Endothelial cell (in vitro differentiated cells): Measurements from ENCODE around the gene PLCXD3. TPM values are rescaled to one million over a fixed set of nuclear protein-coding genes. Genes with fewer than 3 reads are reported as not detected.

ENCODE experiments used
- DNase-seq: peaks from one replicate; pipeline ENCODE4 v3.0.0; 2021; ENCODE audit warnings: low spot score
- H3K27ac Mint-ChIP-seq: one replicate; pipeline ENCODE4 v1.8.0; 2021; ENCODE audit warnings: mixed read lengths, inconsistent platforms; ENCODE audit not compliant: unreplicated experiment
- H3K27me3 Mint-ChIP-seq: one replicate; pipeline ENCODE4 v1.8.0; 2021; ENCODE audit warnings: mild to moderate bottlenecking, moderate library complexity, mixed read lengths, inconsistent platforms; ENCODE audit not compliant: unreplicated experiment
- H3K36me3 Mint-ChIP-seq: one replicate; pipeline ENCODE4 v1.8.0; 2021; ENCODE audit warnings: mild to moderate bottlenecking, low read depth, mixed read lengths, inconsistent platforms; ENCODE audit not compliant: unreplicated experiment
- H3K4me1 Mint-ChIP-seq: one replicate; pipeline ENCODE4 v1.8.0; 2021; ENCODE audit warnings: mild to moderate bottlenecking, mixed read lengths, inconsistent platforms; ENCODE audit not compliant: unreplicated experiment
- H3K4me3 Mint-ChIP-seq: one replicate; pipeline ENCODE4 v1.8.0; 2021; ENCODE audit warnings: mild to moderate bottlenecking, mixed read lengths, inconsistent platforms; ENCODE audit not compliant: unreplicated experiment
- H3K9me3 Mint-ChIP-seq: one replicate; pipeline ENCODE4 v1.8.0; 2021; ENCODE audit warnings: mixed read lengths, inconsistent platforms; ENCODE audit not compliant: unreplicated experiment
- CTCF ChIP-seq: fragments of 200-600 bp; sonication (generic); IDR thresholded peaks from one replicate; pipeline ENCODE4 v1.5.0; 2021; ENCODE audit warnings: antibody characterized with exemption; ENCODE audit not compliant: unreplicated experiment
- total RNA-seq: library from RNA; stranded (reverse); fragmentation: NEBNext Ultra II Directional; extraction: Animal tissue kit (Norgen Biotek cat#: 25700); gene quantifications from one replicate; pipeline ENCODE4 v1.2.1, GENCODE V29; 2021; ENCODE audit not compliant: unreplicated experiment

The PLCXD3 gene
- total RNA-seq, 1 donor from 2014 or later = 0.26 TPM

- H3K27ac Mint-ChIP-seq = no peak overlapping the region
- H3K4me1 Mint-ChIP-seq = no peaks in the 10 kb centered on the region
- H3K27me3 Mint-ChIP-seq = no peaks in the 10 kb centered on the region
- H3K4me3 Mint-ChIP-seq = no peak overlapping the region
- no peak for TF ChIP-seq CTCF
- H3K9me3 Mint-ChIP-seq = no peaks in the 10 kb centered on the region
- DNase-seq = no peak
- no peaks in the 10 kb centered on the region for H3K36me3 Mint-ChIP-seq
Measured at GRCh38 chr5:41371738-41372137, 138.7 kb downstream of the PLCXD3 start.

DNA sequence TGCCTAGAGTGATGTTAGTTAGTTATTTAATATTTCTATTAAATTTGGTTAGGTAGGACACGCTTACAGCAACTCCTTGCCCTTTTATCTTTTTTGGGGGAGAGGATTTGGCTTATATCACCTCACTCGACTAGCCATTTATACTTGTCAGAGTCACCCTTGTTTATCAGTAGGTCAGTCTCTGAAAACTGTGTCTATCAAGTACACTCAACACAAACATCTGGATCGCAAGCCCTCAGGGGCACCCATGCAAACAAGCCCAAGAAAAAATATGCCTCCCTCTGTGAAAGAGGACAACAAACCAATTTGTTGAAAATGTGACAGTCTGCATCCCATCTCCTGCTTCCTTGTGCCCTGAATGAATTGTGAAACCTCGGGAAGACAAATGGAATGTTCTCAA, 139.9 kb downstream of the PLCXD3 start:
- Mint-ChIP-seq H3K4me1 (no peaks in the 10 kb centered on the region), H3K9me3 (no peaks in the 10 kb centered on the region), H3K27ac (no peak overlapping the region), H3K27me3 (no peaks in the 10 kb centered on the region), H3K36me3 (no peaks in the 10 kb centered on the region), H3K4me3 (no peak overlapping the region)
- TF ChIP-seq CTCF = no peak
- no peak for DNase-seq

DNA sequence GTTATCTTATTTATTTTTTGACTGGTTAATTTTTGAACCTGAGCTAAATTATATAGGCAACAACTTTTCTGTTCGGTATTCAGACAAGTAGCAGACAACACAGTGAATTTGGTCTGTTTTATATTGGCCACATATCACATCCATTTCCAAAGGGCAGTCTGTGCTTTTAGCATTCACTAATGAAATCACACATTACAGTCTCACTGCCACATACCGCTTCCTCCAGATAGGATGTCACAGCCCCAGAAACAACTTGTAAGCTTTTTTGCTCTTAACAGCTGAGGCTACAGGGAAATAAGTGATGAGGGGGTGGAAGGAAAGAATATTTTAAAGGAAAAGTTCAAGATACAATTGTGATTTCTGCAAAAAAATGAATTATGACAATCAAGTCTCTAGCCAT, 140.6 kb downstream of the PLCXD3 start:
- DNase-seq = no peak
- no peaks in the 10 kb centered on the region for H3K36me3 Mint-ChIP-seq
- no peaks in the 10 kb centered on the region for H3K9me3 Mint-ChIP-seq
- no peak overlapping the region for H3K4me3 Mint-ChIP-seq
- no peaks in the 10 kb centered on the region for H3K4me1 Mint-ChIP-seq
- H3K27ac Mint-ChIP-seq = no peak overlapping the region
- TF ChIP-seq CTCF = no peak
- no peaks in the 10 kb centered on the region for H3K27me3 Mint-ChIP-seq

DNA sequence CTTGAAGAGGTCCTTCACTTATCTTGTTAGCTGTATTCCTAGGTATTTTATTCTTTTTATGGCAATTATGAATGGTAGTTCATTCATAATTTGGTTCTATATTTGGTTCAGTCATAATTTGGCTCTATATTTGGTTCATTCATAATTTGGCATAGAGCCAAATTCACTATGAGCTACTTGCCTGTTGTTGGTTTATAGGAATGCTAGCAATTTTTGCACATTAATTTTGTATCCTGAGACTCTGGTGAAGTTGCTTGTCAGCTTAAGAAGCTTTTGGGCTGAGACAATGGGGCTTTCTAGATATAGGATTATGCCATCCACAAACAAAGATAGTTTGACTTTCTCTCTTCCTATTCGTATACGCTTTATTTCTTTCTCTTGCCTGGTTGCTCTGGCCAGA, 142.2 kb downstream of the PLCXD3 start:
- H3K4me1 Mint-ChIP-seq = no peaks in the 10 kb centered on the region
- no peak for DNase-seq
- H3K36me3 Mint-ChIP-seq = no peaks in the 10 kb centered on the region
- no peak for TF ChIP-seq CTCF
- no peak overlapping the region for H3K27ac Mint-ChIP-seq
- H3K27me3 Mint-ChIP-seq = no peaks in the 10 kb centered on the region
- no peak overlapping the region for H3K4me3 Mint-ChIP-seq
- H3K9me3 Mint-ChIP-seq = no peaks in the 10 kb centered on the region

GRCh38 chr5:41365369-41365768, 145.0 kb downstream of the PLCXD3 start:
- DNase-seq = no peak

More at GRCh38 chr5:41365369-41365768, 145.0 kb downstream of the PLCXD3 start:
- no peak for TF ChIP-seq CTCF
- Mint-ChIP-seq H3K27ac (no peak overlapping the region), H3K4me1 (no peaks in the 10 kb centered on the region), H3K27me3 (no peaks in the 10 kb centered on the region), H3K4me3 (no peak overlapping the region), H3K9me3 (no peaks in the 10 kb centered on the region), H3K36me3 (no peaks in the 10 kb centered on the region)
